GM12874 (cell line): ENCODE data around the gene MON1A.

Source experiments
- CTCF ChIP-seq: IDR thresholded peaks from 2 replicates; pipeline ENCODE4 v1.5.1; 2011; ENCODE audit warnings: low read depth, mild to moderate bottlenecking, control low read depth, low read length, moderate library complexity; ENCODE audit not compliant: insufficient read depth

MON1A gene

GRCh38 chr3:49876567-49876966, 53.0 kb downstream of the MON1A start:
- TF ChIP-seq CTCF: no peak

GRCh38 chr3:49873623-49874022, 56.0 kb downstream of the MON1A start:
- no peak for TF ChIP-seq CTCF

- no peak for TF ChIP-seq CTCF
Observed at GRCh38 chr3:49872801-49873281, 56.8 kb downstream of the MON1A start.

GRCh38 chr3:49871531-49872153, 58.0 kb downstream of the MON1A start:
- TF ChIP-seq CTCF: no peak

- no peak for TF ChIP-seq CTCF
Observed at GRCh38 chr3:49869525-49870126, 60.0 kb downstream of the MON1A start, which contains the start of gene CAMKV. Gene CAMKV (minus strand): TSS chr3:49869906. CDS start chr3:49862388, 7,518 bp downstream.

GRCh38 chr3:49868862-49869466, 60.6 kb downstream of the MON1A start:
- TF ChIP-seq CTCF: no peak

- TF ChIP-seq CTCF: no peak
Observed at GRCh38 chr3:49867871-49868321, 61.7 kb downstream of the MON1A start.
